Ascending aorta (tissue), 2 donors: ENCODE measurements around the gene PDZRN3. TPM values are rescaled to one million over a fixed set of nuclear protein-coding genes. Genes with fewer than 3 reads are reported as not detected.

ENCODE experiments used
- DNase-seq, 2 donors: peaks; one replicate each; pipeline ENCODE4 v3.0.0-alpha.2; 2019; ENCODE audit warnings: low spot score in 2 of 2
- H3K27ac ChIP-seq, 2 donors: fragments of 200-600 bp; sonication (generic); one replicate each; pipeline ENCODE4 v1.5.1; 2016 to 2017; ENCODE audit warnings: mild to moderate bottlenecking in 1 of 2
- H3K27me3 ChIP-seq: fragments of 200-600 bp; sonication (generic); one replicate; pipeline ENCODE4 v1.5.1; 2017
- H3K36me3 ChIP-seq, 2 donors: fragments of 200-600 bp; sonication (generic); one replicate each; pipeline ENCODE4 v1.5.1; 2016
- H3K4me1 ChIP-seq, 2 donors: fragments of 200-600 bp; sonication (generic); one replicate each; pipeline ENCODE4 v1.5.1; 2016 to 2017; ENCODE audit warnings: mild to moderate bottlenecking in 1 of 2
- H3K4me3 ChIP-seq, 2 donors: fragments of 200-600 bp; sonication (generic); one replicate each; pipeline ENCODE4 v1.5.1; 2016 to 2017; ENCODE audit warnings: mild to moderate bottlenecking in 1 of 2
- H3K9me3 ChIP-seq, 2 donors: fragments of 200-600 bp; sonication (generic); one replicate each; pipeline ENCODE4 v1.5.1; 2016
- intact Hi-C: fragments of 100-400 bp; cut with DNase I; formaldehyde crosslinking; loops from one replicate; pipeline ENCODE4 v1.15.1; 2023
- total RNA-seq: library from RNA; depleted of rRNA; stranded (reverse); fragments of >200 nt; gene quantifications from one replicate; pipeline ENCODE4 v1.1.0, GENCODE V29; 2016
- TF ChIP-seq, protein P1 (sequence below), 3 experiments: fragments of 200-600 bp in 2 of 3; fragments of 450-650 bp in 1 of 3; sonication (generic) in 2 of 3; IDR thresholded peaks; one replicate each; pipeline ENCODE4 v1.5.1; 2016 to 2019; ENCODE audit warnings: antibody characterized with exemption in 3 of 3, mild to moderate bottlenecking in 1 of 3, moderate library complexity in 1 of 3

The PDZRN3 gene
- total RNA-seq, 1 donor from 2014 or later: 71.9 TPM

DNA sequence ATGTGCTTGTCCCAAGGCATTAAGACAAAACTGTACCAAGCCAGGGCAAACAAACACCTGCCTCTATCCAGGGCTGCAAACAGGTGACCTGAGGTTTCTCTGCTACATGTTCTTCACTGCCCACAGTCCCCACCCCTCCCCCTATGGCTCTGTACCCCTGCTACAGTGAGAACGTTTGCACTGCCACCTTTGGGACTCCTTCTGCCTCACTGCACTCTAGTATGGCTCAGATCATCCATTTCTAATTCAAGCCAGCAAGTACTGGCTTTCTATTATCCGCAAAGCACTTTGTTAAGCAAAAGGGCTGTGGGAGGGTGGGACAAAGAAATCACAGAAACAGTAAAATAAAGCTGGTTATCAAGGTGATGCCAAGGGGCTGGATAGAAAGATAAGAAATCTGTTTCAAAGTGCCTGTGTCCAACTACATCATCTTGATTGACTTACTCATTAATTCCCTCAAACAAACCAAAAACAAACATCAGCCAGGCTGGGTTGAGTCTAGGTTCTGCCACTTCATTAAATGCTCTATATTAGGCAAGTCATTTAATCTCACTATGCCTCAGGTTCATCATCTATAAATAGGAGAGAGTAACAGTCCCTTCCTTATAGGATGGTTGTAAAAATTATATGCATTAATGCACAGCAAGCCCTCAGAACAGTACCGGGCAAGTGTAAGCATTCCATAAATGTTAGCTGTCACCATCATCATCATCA, 95.3 kb downstream of the PDZRN3 start:
- intact Hi-C loops: no loop called here
- Histone ChIP-seq H3K27me3 (no peaks in the 10 kb centered on the region), H3K4me1 (peaks cover 0 to 7% of the 10 kb centered on the region in 2 donors), H3K36me3 (no peaks in the 10 kb centered on the region), H3K4me3 (no peak overlapping the region), H3K9me3 (no peaks in the 10 kb centered on the region), H3K27ac (peak overlapping the region; percentile 26 to 52)
- TF ChIP-seq, protein P1, sequence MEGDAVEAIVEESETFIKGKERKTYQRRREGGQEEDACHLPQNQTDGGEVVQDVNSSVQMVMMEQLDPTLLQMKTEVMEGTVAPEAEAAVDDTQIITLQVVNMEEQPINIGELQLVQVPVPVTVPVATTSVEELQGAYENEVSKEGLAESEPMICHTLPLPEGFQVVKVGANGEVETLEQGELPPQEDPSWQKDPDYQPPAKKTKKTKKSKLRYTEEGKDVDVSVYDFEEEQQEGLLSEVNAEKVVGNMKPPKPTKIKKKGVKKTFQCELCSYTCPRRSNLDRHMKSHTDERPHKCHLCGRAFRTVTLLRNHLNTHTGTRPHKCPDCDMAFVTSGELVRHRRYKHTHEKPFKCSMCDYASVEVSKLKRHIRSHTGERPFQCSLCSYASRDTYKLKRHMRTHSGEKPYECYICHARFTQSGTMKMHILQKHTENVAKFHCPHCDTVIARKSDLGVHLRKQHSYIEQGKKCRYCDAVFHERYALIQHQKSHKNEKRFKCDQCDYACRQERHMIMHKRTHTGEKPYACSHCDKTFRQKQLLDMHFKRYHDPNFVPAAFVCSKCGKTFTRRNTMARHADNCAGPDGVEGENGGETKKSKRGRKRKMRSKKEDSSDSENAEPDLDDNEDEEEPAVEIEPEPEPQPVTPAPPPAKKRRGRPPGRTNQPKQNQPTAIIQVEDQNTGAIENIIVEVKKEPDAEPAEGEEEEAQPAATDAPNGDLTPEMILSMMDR (IDR thresholded peaks at IDR 0.05): no peak
- DNase-seq: no peak

DNA sequence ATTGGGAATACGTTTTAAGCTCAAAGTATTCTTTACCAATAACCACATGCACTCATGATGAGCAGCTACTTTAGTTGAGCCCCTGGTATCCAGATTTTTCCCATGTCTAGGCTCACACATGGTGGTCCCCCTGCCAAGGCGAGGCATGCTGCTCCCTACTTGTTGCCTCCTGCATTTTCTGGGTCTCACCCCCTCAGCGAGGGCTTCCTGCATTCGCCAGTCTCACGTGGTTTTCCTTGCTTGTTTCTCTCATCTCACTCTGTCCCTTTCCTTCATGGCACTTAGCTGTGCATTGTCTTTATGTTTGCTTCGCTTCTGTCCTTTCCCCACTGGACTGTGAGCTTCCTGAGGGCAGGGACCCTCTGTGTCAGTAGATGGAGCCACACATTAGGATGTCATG, 99.2 kb downstream of the PDZRN3 start:
- TF ChIP-seq, protein P1 (IDR thresholded peaks at IDR 0.05): no peak
- H3K9me3 ChIP-seq: no peaks in the 10 kb centered on the region
- no peaks in the 10 kb centered on the region for H3K36me3 ChIP-seq
- intact Hi-C loops: no loop called here
- DNase-seq: no peak
- no peaks in the 10 kb centered on the region for H3K27me3 ChIP-seq
- peaks cover 0 to 27% of the 10 kb centered on the region in 2 donors for H3K4me1 ChIP-seq
- H3K27ac ChIP-seq: peak overlapping the region in 1 of 2 donors; percentile 29
- H3K4me3 ChIP-seq: no peak overlapping the region

DNA sequence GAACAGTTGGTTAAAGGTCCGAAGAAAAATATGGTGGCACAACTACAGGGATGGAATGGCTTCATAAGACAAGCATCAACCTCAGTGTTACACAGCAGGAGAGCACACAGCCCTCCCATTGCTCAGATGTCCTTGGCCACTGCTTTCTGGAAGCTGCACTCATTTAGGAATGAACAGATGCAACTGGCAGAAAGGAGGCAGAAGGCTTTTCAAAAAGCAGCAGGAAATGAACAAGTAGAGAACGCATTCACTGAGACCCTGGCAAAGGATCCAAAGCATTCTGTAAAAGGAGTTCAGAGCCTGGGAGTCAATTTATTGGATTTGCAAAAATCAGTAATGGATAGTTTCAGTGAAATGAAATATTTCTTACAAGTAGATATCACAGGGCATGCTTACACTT, 101.1 kb downstream of the PDZRN3 start:
- no peak for DNase-seq
- intact Hi-C loops: loop anchor here (5.0 kb wide), 1 partner anchor 39 kb away; no protein-coding TSS in a partner anchor
- H3K36me3 ChIP-seq: no peaks in the 10 kb centered on the region
- no peaks in the 10 kb centered on the region for H3K27me3 ChIP-seq
- H3K9me3 ChIP-seq: no peaks in the 10 kb centered on the region
- peak overlapping the region; percentile 43 to 61 for H3K27ac ChIP-seq
- no peak overlapping the region for H3K4me3 ChIP-seq
- H3K4me1 ChIP-seq: peaks cover 0 to 40% of the 10 kb centered on the region in 2 donors
- TF ChIP-seq, protein P1 (IDR thresholded peaks at IDR 0.05): no peak

DNA sequence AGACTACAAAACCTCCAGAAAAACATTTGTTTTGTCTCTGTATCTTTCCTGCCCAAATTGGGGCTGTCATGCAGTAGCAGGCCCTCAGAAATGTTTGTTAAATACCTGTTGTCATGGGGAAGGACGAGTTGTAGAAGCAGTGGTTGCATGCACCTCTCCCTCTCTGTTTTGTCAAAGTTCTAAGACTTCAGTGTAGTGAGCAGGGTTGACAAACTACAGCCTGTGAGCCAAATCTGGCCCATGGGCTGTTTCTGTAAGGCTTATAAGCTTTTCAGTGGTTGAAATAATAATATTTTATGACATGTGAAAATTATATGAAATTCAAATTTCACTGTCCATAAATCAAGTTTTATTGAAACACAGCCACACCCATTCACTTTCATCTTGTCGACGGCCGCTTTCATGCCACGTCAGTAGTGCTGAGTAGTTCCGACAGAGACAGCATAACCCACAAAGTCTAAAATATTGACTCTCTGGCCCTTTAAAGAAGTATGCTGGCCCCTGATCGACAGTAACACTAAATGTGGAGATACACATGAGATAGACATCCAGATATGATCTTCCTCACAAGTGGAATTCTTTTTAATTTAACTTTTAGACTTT, 102.9 kb downstream of the PDZRN3 start:
- no peak for DNase-seq
- H3K9me3 ChIP-seq: no peaks in the 10 kb centered on the region
- H3K36me3 ChIP-seq: no peaks in the 10 kb centered on the region
- peak overlapping the region in 1 of 2 donors; percentile 47 for H3K4me3 ChIP-seq
- no peaks in the 10 kb centered on the region for H3K27me3 ChIP-seq
- peaks cover 4 to 55% of the 10 kb centered on the region in 2 donors for H3K4me1 ChIP-seq
- intact Hi-C loops: loop anchor here (5.0 kb wide), 1 partner anchor 40 kb away; no protein-coding TSS in a partner anchor
- TF ChIP-seq, protein P1 (IDR thresholded peaks at IDR 0.05): no peak
- peak overlapping the region; percentile 84 to 89 for H3K27ac ChIP-seq

DNA sequence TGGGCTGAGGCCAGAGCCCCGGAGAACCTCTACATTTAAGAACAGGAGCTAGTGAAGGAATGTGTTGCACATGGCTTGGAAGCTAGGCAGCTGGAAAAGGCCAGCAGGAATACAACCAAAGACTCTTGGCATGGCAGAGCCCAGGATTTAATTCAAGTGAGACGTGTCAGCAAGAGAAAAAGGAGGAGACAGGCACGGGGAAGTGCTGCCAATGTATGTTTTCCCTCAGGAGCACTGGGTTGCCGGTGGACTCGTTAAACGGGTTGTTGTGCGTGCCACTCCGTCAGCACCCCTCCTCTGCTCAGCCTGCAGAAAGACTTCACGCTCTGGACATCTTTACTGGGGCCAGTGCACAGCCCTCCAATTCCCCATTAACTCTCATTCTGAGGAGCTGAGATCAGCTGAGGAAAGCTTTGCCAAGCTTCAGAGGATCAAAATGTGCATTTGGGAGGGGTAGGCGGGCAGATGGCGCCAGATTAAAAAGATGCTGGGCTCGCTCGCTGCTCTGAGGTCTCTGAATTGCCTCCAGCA, 103.7 kb downstream of the PDZRN3 start:
- DNase-seq: peak in 1 of 2 donors; percentile 80
- H3K4me1 ChIP-seq: peaks cover 4 to 58% of the 10 kb centered on the region in 2 donors
- H3K9me3 ChIP-seq: no peaks in the 10 kb centered on the region
- no peaks in the 10 kb centered on the region for H3K27me3 ChIP-seq
- no peaks in the 10 kb centered on the region for H3K36me3 ChIP-seq
- H3K4me3 ChIP-seq: peak overlapping the region in 1 of 2 donors; percentile 47
- H3K27ac ChIP-seq: peak overlapping the region; percentile 84 to 89
- TF ChIP-seq, protein P1 (IDR thresholded peaks at IDR 0.05): no peak
- intact Hi-C loops: loop anchor here (5.0 kb wide), 1 partner anchor 41 kb away; no protein-coding TSS in a partner anchor
